WERI-Rb-1 (cell line): Measurements from ENCODE around the gene STXBP5.

Experiments used
- DNase-seq: peaks from one replicate; pipeline ENCODE4 v3.0.0-alpha.2; 2020
- H3K27ac ChIP-seq: fragments of 250-450 bp; sonication (Bioruptor Pico); 2 replicates; pipeline ENCODE4 v1.5.1; 2020; ENCODE audit warnings: mild to moderate bottlenecking, moderate library complexity
- H3K27me3 ChIP-seq: fragments of 250-450 bp; sonication (Bioruptor Pico); 2 replicates; pipeline ENCODE4 v1.5.1; 2021; ENCODE audit warnings: mild to moderate bottlenecking, low read depth, moderate library complexity; ENCODE audit not compliant: insufficient read depth, severe bottlenecking
- H3K36me3 ChIP-seq: fragments of 250-450 bp; sonication (Bioruptor Pico); 2 replicates; pipeline ENCODE4 v1.5.1; 2020; ENCODE audit warnings: mild to moderate bottlenecking, moderate library complexity
- H3K4me3 ChIP-seq: 2 replicates; pipeline ENCODE4 v1.5.1; 2011; ENCODE audit warnings: low read depth, mild to moderate bottlenecking, control low read depth, low read length
- H3K9me3 ChIP-seq: fragments of 250-450 bp; sonication (Bioruptor Pico); 2 replicates; pipeline ENCODE4 v1.5.1; 2021; ENCODE audit warnings: mild to moderate bottlenecking, moderate library complexity; ENCODE audit not compliant: severe bottlenecking
- TF ChIP-seq, protein P1 (sequence below): IDR thresholded peaks from 2 replicates; pipeline ENCODE4 v1.5.1; 2011; ENCODE audit warnings: low read depth, mild to moderate bottlenecking, control low read depth, inconsistent platforms, low read length

The STXBP5 gene

GRCh38 chr6:147202516-147203310 lies 1.5 kb upstream of the STXBP5 start:
- no peaks in the 10 kb centered on the region for H3K36me3 ChIP-seq
- no peaks in the 10 kb centered on the region for H3K27me3 ChIP-seq
- no peaks in the 10 kb centered on the region for H3K9me3 ChIP-seq
- TF ChIP-seq, protein P1, sequence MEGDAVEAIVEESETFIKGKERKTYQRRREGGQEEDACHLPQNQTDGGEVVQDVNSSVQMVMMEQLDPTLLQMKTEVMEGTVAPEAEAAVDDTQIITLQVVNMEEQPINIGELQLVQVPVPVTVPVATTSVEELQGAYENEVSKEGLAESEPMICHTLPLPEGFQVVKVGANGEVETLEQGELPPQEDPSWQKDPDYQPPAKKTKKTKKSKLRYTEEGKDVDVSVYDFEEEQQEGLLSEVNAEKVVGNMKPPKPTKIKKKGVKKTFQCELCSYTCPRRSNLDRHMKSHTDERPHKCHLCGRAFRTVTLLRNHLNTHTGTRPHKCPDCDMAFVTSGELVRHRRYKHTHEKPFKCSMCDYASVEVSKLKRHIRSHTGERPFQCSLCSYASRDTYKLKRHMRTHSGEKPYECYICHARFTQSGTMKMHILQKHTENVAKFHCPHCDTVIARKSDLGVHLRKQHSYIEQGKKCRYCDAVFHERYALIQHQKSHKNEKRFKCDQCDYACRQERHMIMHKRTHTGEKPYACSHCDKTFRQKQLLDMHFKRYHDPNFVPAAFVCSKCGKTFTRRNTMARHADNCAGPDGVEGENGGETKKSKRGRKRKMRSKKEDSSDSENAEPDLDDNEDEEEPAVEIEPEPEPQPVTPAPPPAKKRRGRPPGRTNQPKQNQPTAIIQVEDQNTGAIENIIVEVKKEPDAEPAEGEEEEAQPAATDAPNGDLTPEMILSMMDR, result no peak
- peak overlapping the region; percentile 75 for H3K27ac ChIP-seq
- H3K4me3 ChIP-seq, result peak overlapping the region; percentile 63
- DNase-seq, result peak; percentile 82

DNA sequence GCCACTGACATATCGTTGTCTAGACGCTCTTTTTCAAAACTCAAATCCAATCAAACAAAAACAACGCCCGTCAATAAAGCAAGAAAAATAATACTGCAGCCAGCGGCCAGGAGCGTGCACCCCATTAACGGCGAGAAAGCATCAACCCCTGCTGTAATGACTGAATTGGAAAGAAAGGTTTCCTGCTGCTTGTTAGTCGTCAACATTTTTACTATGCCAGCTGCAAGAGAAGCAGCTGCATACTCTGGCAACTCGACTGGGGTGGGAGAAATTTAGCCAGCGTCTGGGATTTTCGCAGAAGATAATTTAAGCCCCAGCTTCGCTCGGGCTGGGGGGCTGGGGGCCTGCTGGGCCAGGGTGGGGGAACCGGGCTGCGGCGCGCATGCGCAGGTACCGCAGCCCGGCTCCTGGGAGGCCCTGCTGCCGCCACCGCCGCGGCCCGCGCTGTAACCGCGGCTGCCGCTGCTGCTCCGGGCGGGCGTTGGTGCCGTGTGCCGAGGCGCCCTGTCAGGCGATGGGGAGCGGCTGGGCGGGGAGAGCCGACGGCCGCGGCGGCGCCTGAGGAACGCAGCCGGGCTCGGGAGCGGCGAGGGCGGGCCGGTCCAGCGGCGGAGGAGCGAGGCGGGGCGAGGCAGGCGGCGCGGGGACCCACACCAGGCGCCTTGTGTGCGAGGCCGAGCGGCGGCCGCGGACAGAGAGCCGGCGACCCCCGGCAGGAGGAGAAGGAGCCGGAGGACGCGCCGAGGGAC lies 732 bp upstream of the STXBP5 start:
- H3K27me3 ChIP-seq, result no peaks in the 10 kb centered on the region
- peak overlapping the region; percentile 75 for H3K27ac ChIP-seq
- peak; percentile 52 for DNase-seq
- TF ChIP-seq, protein P1, result no peak
- H3K36me3 ChIP-seq, result no peaks in the 10 kb centered on the region
- peak overlapping the region; percentile 63 for H3K4me3 ChIP-seq
- no peaks in the 10 kb centered on the region for H3K9me3 ChIP-seq

DNA sequence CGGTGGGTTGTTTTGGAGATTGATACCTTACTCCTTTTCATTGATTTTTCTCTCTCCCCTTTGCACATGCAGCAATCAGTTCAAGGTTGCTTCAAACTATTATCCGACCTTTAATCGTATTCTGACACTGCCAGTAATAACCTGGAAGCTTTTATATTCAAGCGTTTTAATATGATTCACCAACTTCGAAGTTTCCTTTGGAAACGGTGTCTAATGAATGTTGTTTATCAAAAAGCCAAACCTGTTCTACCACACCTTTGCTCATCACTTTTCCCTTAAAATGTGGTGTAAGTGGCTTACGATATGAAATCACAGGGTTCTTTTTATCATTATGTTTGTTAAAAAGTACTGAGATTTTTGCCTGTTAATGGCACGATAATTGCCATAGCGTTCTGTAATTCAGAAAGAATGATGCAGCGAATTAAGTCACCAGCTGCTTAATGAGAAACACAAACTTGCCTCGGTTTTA lies 660 bp downstream of the STXBP5 start:
- TF ChIP-seq, protein P1, result no peak
- Histone ChIP-seq H3K36me3 (no peaks in the 10 kb centered on the region), H3K27me3 (no peaks in the 10 kb centered on the region), H3K4me3 (peak overlapping the region; percentile 63), H3K9me3 (no peaks in the 10 kb centered on the region), H3K27ac (peak overlapping the region; percentile 75; the same call in 1 of the 2 replicates)
- DNase-seq, result no peak

DNA sequence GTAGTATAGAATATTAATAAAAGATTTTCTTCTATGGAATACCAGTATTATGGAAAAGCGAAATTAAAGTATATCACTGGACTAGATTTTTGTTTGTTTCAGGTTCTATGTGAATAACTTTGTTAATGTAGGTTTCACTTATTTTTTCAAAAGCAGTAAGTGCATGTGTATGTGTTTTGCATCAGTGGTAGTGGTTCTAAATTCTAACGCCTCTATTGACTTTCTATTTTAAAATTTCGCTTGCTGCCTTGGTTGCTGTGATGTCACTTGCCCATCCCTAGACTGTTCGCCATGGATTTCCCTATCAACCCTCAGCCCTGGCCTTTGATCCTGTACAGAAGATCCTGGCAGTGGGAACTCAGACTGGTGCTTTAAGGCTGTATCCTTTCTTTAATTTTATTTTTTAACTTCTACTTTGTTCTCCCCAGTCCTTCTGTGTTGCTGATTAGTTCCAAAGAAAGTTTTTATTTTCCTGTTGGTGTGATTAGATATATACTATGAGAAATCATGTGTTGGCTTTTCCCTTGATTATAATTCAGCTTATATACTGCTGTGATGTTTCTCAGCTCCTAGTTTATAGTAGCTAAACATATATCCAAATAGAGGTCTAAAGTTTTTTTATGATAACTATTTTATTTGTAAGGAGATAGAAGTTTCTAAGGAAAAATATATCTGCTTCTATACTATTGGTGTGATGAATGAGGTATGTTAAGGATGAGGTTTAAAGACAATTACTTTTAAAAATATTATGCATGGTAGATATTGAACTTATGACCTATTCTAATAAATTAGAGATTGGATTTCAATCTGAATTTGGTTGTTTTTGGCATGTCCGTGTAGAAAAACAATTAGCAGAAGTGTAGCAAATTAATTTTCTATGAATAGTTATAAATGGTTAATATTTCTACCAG lies 1.7 kb downstream of the STXBP5 start:
- H3K4me3 ChIP-seq, result no peak overlapping the region
- DNase-seq, result no peak
- no peaks in the 10 kb centered on the region for H3K27me3 ChIP-seq
- TF ChIP-seq, protein P1, result no peak
- no peaks in the 10 kb centered on the region for H3K9me3 ChIP-seq
- H3K36me3 ChIP-seq, result no peaks in the 10 kb centered on the region
- H3K27ac ChIP-seq, result no peak overlapping the region

- H3K4me3 ChIP-seq, result no peak overlapping the region
- TF ChIP-seq, protein P1, result no peak
- no peaks in the 10 kb centered on the region for H3K36me3 ChIP-seq
- no peaks in the 10 kb centered on the region for H3K9me3 ChIP-seq
- no peak overlapping the region for H3K27ac ChIP-seq
- no peaks in the 10 kb centered on the region for H3K27me3 ChIP-seq
- DNase-seq, result no peak
Observed at GRCh38 chr6:147207351-147207750, 3.1 kb downstream of the STXBP5 start.
